GM19455 (cell line): Measurements from ENCODE around the gene FLT3.
"Not testable (repeated sequence)": the region's sequence is repeated elsewhere in the genome, so short reads cannot be mapped to it uniquely, and the experiment has no call there.

ENCODE experiments used
- ATAC-seq: cut with Tn5 transposase; IDR thresholded peaks from one replicate; pipeline ENCODE4 v1.9.1; 2021; ENCODE audit not compliant: unreplicated experiment

Gene FLT3

DNA sequence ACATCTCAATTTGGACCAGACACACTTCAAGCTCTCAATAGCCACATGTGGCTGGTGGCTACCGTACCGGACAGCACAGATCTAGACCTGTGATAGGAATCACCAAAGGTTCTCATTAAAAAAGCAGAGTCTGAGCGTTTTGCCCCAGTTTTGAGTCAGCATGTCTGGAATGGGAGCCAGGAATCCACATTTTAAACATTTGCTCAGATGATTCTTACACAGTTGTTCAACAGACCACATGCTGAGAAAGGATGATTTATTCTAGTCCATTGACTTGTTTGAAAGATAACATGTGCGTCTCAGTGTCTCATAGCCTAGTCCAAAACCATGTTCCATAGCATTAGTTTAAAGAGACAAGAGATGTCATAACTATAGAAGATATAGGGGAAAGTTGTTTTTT, 53.4 kb downstream of the FLT3 start:
- no peak for ATAC-seq

DNA sequence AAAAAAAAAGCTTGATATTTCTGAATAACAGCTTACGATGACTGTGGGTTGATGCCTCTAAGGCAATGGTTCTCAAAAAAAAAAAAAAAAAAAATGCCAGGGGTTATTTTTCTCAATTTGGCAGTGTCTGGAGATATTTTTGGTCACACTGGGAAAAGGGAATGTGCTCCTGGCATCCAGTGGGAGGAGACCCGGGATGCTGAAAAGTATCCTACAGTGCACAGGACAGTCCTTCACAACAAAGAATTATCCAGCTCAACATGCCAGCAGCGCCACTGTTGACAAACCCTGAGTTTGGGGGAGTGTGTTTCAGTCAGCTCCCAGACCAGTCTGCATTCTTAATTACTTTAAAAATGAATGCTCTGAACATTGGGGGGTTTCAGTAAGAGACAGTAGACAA, 54.5 kb downstream of the FLT3 start:
- ATAC-seq: no peak

DNA sequence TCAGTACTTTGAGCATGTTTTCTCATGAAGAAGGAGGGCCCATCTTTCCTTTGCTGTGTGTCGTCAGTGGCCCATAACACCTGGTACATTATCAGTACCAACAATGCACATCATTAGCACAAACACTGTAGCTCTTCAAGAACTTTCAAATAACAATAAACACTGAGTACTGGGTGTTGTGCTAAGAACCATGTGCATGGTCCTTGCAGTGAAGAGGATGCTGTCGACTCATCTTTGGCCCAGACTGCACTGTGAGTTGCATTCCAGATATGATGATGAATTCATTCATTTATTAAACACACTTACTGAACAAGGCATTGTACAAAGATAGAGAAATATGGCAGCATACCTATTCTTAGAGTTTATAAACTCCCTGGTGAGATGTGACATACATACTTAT, 55.8 kb downstream of the FLT3 start:
- ATAC-seq: no peak

DNA sequence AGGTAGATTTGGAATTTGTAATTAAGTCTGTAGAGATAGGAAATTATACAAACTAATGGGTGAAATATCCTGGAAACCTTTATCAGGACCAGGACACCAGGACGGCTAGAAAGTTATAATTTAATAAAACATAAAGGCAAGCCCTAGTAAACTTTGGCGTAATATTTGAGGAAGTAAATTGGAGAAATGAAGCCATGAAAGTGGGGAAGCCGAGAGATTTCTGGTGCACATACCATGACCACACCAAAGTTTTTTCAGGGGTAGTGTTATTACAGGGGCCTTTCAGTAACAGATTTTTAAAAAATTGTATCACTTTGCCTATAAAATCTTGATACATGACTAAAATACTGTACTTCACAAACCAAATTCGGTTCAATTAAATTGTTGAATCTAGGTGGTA, 57.2 kb downstream of the FLT3 start:
- no peak for ATAC-seq

DNA sequence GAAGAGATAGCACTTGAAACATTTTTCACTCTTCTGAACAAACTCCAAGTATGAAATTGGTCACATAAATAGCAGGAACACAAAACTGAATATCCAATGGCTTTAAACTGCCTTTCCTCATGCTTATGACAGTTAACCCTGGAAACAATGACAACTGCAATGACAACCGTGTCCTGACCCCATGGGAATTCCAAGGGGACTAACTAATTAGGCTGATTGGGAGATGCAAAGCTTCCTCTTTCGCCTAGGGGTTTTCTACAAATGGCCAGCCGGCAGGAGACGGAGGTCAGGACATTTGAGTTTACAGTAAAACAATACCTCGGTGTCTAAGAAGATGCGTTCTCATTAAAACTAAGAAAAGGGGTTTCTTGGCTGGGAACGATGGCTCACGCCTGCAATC, 58.9 kb downstream of the FLT3 start:
- no peak for ATAC-seq

DNA sequence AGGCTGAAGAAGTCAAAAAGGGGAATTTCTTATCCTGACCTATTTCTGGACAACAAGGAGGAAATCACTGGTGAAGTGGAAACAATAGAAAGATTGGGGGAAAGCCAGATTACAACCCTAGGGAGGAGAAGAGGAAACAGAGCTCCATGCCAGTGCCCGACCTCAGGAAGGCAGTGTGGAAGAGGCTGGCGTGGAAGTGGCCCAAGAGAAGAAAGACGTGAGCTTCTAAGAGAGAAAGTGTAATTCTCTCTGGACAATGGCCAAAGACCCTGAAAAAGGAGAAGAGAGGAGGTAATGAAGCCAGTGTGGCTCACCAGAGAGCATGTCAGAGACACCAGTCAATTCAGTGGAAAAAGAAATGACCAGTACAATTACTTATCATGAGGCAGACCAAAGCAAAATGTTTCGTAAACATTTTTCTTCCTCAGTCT, 59.3 kb downstream of the FLT3 start:
- ATAC-seq: no peak

DNA sequence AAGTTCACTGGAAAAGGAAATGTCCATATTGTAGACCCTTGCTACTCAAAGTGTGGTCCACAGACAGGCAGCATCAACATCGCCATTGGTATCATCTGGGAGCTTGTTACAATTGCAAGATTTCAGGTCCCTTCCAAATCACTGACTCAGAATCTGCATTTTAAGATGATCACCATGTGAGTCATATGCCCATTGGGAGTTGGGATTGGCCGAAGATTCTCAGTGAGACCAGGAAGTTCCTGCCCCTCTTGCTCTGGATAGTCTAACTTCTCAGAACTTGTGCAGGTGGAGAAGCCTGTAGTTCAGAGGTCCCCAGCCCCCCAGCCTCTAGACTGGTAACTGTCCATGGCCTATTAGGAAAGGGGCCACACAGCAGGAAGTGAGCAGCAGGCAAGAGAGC, 63.0 kb downstream of the FLT3 start:
- no peak for ATAC-seq

DNA sequence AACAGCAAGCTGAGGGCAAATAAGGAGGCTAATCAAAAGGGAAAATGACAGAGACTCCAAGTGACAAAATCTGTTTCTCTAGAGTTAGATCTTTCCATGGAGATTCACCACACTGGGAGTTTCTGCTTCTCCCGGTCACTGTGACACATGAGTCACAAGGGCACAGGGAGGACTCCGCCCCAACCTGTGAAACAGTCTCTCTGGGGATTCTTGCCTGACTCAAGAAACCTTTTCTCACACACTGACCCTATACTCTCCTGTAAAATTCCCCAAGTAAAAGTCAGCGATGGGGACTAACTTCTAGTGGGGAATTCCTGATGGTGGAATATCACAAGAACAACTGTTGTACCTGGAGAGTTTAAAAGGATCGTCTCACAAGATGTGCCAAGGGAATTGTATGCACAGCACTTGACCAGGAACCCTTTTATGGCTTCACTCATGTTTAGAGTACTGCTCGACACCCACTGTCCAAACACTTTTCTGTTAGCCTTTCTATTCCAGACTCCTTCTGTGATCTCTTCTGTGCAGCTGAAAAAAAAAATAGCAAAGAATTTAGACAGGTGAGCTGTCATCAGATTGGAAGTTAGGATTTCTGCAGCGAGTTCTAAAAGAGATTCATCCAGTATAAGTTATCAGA, 65.1 kb downstream of the FLT3 start:
- ATAC-seq: no peak

DNA sequence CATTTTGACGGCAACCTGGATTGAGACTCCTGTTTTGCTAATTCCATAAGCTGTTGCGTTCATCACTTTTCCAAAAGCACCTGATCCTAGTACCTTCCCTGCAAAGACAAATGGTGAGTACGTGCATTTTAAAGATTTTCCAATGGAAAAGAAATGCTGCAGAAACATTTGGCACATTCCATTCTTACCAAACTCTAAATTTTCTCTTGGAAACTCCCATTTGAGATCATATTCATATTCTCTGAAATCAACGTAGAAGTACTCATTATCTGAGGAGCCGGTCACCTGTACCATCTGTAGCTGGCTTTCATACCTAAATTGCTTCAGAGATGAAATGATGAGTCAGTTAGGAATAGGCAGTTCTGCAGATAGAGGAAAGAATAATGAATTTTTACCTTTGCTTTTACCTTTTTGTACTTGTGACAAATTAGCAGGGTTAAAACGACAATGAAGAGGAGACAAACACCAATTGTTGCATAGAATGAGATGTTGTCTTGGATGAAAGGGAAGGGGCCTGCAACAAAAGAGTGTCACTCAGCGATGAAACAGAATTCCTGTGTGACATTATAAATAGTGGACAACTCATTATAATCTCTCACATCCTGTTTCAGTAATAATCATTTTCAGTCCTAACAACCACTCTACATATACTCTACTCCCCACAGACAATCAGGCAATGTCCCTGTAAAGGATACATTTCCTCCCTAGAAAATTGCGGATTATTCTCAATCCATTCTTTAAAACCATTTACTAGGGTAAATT, 66.3 kb downstream of the FLT3 start:
- no peak for ATAC-seq

DNA sequence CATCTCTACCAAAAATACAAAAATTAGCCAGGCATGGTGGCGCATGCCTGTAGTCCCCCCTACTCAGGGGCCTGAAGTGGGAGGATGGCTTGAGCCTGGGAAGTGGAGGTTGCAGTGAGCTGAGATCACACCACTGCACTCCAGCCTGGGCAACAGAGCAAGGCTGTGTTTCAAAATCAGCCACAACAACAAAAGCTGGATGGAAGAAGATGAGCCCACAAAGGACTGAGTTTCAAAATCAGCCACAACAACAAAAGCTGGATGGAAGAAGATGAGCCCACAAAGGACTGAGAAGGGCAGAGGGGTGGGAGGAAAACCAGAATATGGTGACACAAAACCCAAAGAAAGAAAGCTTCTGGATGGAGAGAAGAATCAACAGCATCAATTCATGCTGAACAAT, 67.9 kb downstream of the FLT3 start:
- ATAC-seq: not testable (repeated sequence)

DNA sequence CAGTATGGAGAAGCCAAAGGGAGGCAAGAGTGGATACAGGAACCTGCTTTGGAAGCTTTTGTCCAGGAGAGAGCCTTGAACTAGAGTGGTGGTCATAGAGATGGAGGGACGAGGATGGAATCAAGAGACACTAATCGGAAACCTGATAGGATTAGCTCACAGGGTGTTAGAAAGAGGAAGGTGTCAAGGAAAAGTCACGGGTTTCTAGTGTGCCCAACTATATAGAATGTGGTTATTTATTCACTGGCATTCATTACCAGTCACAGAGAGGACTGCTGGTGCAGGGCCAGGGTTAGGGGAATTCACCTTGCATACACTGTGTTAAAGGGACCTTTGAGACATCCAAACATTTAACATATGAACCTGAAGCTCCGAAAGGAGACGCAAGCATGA, 68.5 kb downstream of the FLT3 start:
- no peak for ATAC-seq

DNA sequence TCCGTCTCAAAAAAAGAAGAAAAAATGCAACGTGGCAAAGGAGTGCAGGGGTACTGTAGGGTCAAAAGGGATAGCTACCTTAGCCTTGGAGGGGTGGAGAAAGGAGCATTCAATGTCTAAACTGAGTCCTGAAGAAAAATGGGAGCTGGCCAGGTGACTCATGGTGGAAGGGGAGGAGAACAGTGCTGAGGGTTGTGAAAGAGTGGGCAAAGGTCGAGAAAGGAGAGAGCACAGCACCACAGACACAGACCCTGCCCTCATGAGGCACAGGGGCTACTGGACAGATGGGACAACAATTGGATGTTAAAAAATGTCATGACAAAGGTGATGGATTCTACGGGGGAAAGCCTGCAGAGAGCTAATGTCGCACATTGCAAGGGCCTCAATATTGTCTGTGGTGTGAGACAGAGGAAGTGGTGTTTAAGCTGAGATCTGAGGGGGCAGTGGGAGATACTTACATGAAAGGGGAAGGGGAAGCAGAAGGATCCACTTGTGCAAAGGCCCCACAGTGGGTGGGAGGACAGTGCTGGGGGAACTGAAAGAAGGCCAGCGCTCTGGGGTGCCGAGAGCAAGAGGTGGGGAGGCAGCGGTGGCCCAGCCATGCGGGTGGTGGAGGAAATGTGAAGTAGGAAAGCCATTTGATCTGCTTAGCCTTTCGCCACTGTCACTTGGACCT, 69.0 kb downstream of the FLT3 start:
- ATAC-seq: no peak

DNA sequence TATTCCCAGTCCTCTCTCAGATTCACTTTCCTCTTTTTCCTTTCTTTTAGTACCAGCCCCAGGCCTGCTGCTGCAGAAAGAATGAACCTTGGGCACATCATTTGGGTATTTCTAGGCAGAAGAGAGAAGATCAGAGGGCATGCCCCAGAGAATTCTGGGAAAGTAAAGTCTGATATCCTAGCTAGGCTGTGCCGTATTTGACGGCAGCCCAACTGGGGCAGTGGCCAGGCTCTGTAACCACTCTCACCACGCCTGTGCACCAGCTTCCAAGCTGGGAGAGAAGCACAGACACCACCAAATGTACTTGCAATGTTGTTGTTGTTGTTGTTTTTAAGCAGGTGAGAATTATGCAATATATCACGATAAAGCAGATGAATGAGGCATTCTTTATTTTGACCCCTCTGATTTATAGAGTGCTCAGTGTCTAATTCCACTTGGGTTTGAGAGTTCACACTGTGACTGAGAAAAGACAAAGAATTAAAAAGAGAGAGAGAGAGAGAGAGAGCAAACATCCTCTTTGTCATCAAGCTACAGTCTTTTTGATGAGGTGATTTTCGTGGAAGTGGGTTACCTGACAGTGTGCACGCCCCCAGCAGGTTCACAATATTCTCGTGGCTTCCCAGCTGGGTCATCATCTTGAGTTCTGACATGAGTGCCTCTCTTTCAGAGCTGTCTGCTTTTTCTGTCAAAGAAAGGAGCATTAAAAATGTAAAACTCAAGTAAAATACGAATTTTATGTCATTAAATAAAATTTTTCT, 72.6 kb downstream of the FLT3 start:
- ATAC-seq: no peak

DNA sequence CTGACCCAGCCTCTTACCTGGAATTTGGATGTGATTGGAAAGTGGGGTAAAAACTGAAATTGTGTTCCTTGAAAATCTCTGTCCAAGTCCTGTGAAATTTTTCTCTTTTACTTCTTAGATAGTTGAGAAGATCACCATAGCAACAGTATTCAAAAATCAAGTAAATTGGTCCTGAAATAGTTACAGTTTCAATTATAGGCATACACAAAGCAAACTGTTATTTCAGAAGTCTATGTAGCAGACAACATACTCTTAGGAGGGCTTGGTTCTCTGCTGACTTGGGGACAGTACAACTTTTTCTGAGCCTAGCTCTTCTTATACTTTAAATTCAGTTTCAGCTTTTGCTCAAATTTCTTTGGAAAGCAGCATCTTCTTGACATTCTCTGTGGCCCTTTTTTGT, 73.3 kb downstream of the FLT3 start:
- ATAC-seq: no peak

DNA sequence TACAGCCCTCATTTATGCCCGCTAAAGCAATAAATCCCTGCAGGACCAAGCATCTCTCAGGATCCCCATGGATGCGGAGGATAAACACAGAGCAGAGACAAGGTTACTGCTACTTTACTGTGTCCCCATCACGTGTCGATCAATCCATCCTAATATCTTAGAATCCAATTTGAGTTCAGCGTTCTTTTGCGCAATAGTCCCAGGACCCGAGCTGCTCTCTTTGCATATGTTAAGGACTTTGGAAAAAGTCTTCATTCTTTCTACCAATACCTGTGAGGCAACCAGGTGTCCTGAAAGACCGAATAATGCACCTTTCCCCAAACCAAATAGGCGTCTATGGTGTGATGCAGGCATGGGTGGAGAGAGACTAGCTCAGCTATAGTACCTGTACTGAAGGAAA, 73.9 kb downstream of the FLT3 start:
- no peak for ATAC-seq

DNA sequence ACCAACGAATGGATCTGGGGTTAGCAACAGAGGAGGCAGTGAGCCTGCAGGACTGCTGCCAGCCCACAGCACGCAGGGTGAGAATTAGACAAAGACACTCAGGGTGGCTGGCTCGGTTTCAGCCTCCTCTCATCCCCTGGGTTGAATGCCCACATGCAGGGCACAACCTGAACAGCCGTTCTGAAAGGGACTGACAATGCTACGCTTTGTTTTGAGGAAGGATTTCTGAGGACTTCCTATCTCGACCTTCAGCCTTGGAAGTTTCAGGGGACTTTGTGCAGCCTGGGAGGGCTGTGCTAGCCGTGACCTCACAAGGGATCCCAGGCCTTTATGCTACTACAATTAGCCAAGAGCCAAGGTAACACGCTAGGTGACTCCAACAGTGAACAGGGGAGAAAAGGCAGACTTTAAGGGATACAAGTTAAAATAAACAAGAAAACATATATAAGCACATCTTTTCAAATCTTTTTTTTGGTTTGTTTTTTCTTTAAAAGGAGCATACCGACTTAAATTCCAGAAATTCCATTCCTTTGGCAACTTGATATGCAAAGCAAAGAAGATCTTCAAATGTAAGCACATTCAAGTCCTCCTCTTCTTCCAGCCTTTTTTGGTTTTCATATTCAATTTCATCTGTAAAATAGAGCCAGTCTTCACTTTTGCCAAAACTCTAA, 77.4 kb downstream of the FLT3 start:
- ATAC-seq: no peak

DNA sequence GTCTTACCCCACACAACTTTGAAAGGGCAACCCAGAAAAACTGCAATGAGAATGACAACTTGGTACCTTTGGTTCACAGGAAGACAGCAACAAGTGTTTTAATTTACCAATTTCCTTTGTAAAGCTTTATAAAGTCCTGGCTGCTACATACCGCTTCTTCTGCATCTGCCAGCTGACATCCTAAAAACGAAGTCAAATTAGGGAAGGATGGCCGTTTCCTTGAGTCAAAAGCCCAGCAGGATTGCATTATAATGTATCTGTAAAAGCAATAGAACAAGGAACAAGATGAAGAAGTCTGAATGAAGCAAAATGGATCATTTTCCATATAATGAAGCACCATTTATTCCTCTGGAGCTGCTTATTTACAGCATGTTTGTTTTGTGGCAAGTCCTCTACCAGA, 86.1 kb downstream of the FLT3 start:
- no peak for ATAC-seq

DNA sequence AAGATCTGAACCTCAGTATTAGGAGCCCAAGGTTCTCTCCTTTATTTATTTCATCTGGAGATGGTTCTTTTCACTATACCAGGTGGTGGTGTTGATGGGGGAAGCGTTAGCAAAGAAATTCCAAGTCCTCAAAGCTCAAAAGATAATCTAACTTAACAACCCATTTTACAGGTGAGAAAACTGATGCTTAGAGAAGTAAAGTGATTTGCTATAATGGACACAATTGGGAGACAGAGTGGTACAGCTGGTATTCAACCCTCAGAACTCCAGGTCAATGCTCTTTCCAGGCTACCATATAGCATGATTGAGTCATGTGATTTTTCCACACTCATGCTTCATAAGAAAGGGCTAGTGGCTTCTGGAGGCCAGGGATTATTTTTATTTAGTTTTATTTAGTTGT, 86.9 kb downstream of the FLT3 start:
- ATAC-seq: no peak

DNA sequence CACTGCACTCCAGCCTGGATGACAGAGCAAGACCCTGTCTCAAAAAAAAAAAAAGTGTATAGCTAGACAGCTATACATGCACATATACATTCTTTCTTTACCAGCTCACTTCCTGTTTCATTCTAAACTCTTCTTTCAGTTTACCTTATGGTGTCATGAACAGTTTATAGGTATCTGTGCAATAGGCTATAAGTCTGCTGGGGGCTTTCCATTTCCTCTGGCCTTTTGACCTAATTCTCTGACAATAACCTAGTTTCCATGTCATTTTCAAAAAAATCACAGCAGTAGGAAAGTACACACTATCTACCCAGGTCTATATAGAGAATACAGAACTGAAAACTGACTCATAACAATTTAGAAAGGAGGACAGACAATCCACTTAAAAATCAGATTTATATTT, 87.5 kb downstream of the FLT3 start:
- ATAC-seq: no peak

DNA sequence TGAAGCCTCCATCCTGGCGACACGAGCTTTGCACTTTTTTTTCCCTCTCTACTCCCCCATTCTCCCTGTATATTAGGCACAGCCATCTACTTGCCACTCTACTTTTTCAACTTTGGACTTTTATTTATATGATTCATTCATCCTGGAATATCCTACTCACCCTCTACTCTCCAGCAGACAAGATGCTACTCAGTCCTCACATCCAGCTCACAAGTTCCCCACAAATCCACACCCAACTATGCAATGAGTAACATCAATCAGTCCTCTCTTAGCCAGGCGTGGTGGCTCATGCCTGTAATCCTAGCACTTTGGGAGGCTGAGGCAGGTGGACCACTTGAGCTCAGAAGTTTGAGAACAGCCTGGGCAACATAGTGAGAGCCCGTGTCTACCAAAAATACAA, 88.0 kb downstream of the FLT3 start:
- no peak for ATAC-seq

DNA sequence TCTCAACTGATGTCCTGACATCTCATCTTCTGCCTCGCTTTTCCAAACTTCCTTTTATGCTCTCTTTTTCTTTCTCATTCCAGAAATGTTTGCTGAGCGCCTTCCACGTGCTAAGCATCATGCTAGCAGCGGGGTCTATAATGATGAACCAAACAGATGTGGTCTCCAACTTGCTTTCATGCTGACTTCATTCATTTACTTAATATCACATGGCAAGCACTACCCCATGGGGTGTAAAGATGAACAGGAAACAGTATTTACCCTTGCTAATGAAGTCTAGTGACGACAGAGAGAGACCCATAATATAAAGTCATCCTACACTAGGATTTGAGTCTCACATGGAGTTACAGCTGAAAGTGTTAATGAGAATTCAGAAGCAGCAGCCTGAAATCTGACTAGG, 90.3 kb downstream of the FLT3 start:
- ATAC-seq: no peak
